ENCODE results near the gene TTC24. TPM values are rescaled to one million over a fixed set of nuclear protein-coding genes. Genes with fewer than 3 reads are reported as not detected.

TTC24 gene
- total and polyA plus RNA-seq, 8 donors, result not detected

DNA sequence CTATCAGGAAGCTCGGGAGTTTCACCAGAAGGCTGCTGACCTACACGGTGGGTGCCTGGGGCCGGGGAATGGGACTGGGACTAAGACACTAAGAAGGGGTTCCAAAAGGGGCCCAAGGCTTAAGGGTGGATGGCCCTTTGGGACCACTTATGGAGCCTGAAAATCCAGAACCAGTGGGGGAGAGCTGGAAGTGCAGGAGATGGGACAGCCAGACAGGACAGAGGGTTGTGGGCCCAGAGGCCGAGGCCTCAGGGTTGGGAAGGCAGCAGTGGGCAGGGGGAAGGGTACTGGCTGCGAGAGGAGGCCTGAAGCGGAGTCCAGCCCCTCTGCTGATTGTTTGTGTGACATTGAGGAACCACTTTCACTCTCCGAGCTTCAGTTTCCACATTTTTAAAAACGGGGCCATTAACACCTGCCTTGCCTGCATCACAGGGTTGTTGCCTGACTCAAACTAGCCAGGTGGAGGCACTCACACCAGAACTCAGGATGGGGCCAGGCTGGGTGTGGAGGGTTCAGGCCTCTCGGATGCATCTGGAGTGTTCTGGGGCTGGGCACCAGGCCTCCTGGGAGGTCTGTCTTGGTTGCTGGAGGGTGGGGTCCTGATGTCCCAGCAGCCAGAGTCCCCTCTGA lies 3.0 kb downstream of the TTC24 start:
- 66 to 76% methylated on average over 9 of the region's 9 CpGs for WGBS, 2 donors
- FAIRE-seq, result no peak
- intact Hi-C loops (cut with DNase I), result no loop called here
- peak in 1 of 6 donors; percentile 47 for DNase-seq
- H3K27me3 ChIP-seq, result no peaks in the 10 kb centered on the region
- no peak for ATAC-seq
- H3K4me3 ChIP-seq, result no peak overlapping the region
- no peak overlapping the region for H3K27ac ChIP-seq
- H3K4me1 ChIP-seq, result no peaks in the 10 kb centered on the region
- H3K36me3 ChIP-seq, result no peaks in the 10 kb centered on the region
- TF ChIP-seq, protein P1, sequence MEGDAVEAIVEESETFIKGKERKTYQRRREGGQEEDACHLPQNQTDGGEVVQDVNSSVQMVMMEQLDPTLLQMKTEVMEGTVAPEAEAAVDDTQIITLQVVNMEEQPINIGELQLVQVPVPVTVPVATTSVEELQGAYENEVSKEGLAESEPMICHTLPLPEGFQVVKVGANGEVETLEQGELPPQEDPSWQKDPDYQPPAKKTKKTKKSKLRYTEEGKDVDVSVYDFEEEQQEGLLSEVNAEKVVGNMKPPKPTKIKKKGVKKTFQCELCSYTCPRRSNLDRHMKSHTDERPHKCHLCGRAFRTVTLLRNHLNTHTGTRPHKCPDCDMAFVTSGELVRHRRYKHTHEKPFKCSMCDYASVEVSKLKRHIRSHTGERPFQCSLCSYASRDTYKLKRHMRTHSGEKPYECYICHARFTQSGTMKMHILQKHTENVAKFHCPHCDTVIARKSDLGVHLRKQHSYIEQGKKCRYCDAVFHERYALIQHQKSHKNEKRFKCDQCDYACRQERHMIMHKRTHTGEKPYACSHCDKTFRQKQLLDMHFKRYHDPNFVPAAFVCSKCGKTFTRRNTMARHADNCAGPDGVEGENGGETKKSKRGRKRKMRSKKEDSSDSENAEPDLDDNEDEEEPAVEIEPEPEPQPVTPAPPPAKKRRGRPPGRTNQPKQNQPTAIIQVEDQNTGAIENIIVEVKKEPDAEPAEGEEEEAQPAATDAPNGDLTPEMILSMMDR (IDR thresholded peaks at IDR 0.05), result no peak
- no peaks in the 10 kb centered on the region for H3K9me3 ChIP-seq

GRCh38 chr1:156583821-156584622 lies 4.5 kb downstream of the TTC24 start:
- Histone ChIP-seq H3K27me3 (no peaks in the 10 kb centered on the region), H3K4me1 (no peaks in the 10 kb centered on the region), H3K9me3 (no peaks in the 10 kb centered on the region), H3K27ac (no peak overlapping the region), H3K4me3 (no peak overlapping the region), H3K36me3 (no peaks in the 10 kb centered on the region)
- WGBS, 2 donors, result 52 to 53% methylated on average over 20 of the region's 20 CpGs
- TF ChIP-seq, protein P1 (IDR thresholded peaks at IDR 0.05), result peak; percentile 87 to 95 (median 88)
- FAIRE-seq (no peak), DNase-seq (peak in 5 of 6 donors; percentile 54 to 77 (median 64)), ATAC-seq (peak; percentile 74 to 94 (median 86))
- intact Hi-C loops (cut with DNase I), result no loop called here

DNA sequence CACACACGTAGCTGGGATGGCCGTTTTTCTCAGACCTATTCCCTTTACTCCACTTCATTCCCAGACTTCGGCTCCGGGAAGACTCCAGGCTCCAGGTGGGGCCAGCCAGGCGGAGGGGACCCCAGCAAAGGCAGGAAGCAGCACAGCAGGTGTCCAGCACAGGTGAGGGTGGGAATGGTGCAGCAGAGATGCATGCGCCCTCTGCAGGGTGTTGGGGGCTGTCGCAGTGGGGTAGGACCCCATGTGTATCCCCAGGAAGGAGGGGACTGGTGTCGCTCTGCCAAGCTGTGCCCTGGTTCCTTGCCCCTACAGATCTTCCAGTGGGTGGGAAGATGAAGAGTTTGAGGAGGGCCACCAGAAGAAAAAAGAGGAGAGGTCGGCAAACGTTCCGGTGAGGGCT lies 5.3 kb downstream of the TTC24 start:
- DNase-seq, result peak in 1 of 6 donors; percentile 43

DNA sequence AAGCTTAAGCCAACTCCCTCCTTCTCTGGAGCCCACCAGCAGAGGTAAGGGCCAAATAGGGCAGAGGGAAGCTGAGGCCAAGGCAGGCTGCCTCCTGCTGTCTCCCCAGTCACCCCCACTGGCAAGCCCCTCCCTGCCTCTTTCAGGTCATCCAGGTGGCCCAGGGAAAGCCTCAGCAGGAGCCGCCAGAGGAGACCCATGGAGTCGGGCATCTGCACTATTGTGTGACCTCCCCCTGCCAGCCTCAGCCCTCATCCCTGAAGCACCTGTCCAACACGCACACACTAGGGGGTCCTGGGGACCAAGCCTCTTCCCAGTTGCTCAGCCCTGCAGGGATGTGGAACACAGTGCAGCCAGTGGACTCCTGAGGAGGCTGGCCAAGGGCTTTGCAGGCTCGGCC lies 6.8 kb downstream of the TTC24 start:
- FAIRE-seq (no peak), DNase-seq (peak in 1 of 6 donors; percentile 20), ATAC-seq (no peak)
- no peaks in the 10 kb centered on the region for H3K9me3 ChIP-seq
- TF ChIP-seq, protein P1 (IDR thresholded peaks at IDR 0.05), result no peak
- WGBS, 2 donors, result 54 to 66% methylated on average over 4 of the region's 4 CpGs
- H3K4me3 ChIP-seq, result no peak overlapping the region
- H3K36me3 ChIP-seq, result no peaks in the 10 kb centered on the region
- H3K4me1 ChIP-seq, result peaks cover 0 to 5% (median 0%) of the 10 kb centered on the region in 3 donors
- H3K27ac ChIP-seq, result no peak overlapping the region
- intact Hi-C loops (cut with DNase I), result no loop called here
- H3K27me3 ChIP-seq, result no peaks in the 10 kb centered on the region

More for the DNA sequence above, 5.3 kb downstream of the TTC24 start:
- TF ChIP-seq, protein P1 (IDR thresholded peaks at IDR 0.05), result no peak
- intact Hi-C loops (cut with DNase I), result no loop called here
- H3K4me1 ChIP-seq, result no peaks in the 10 kb centered on the region
- H3K27me3 ChIP-seq, result no peaks in the 10 kb centered on the region
- peak in 3 of 4 donors; percentile 25 to 40 (median 36) for ATAC-seq
- H3K27ac ChIP-seq, result no peak overlapping the region
- no peak overlapping the region for H3K4me3 ChIP-seq
- 28 to 32% methylated on average over 11 of the region's 11 CpGs for WGBS, 2 donors
- no peaks in the 10 kb centered on the region for H3K36me3 ChIP-seq
- FAIRE-seq, result no peak
- no peaks in the 10 kb centered on the region for H3K9me3 ChIP-seq

Data from pancreas (tissue), 10 donors.